ENCODE results near the gene FKBP1C.

GRCh38 chr6:63224179-63224578 is 12.9 kb downstream of the FKBP1C start:
- TF ChIP-seq POLR2A (IDR thresholded peaks at IDR 0.05; ENCODE audit: low read depth, low read length), result no peak
- TF ChIP-seq TAF1 (IDR thresholded peaks at IDR 0.05; ENCODE audit: borderline replicate concordance, low read depth, low read length), result no peak
- no peak for TF ChIP-seq POLR2AphosphoS5 (IDR thresholded peaks at IDR 0.05; ENCODE audit: low read depth, low read length)
